ENCODE data around the gene ALKBH2. TPM values are rescaled to one million over a fixed set of nuclear protein-coding genes. Genes with fewer than 3 reads are reported as not detected.
A peak's percentile ranks its signal among the peaks of the same experiment; 100 is the strongest.

ALKBH2 gene
- total and polyA plus RNA-seq, 2 of the 8 experiments (the other 6 are each of a cell fraction or from before 2014, with no cell fraction given) = 19.1 to 22.5 TPM

- TF ChIP-seq CHD7 (IDR thresholded peaks at IDR 0.05; ENCODE audit: insufficient replicate concordance, low read length) (no peak), CHD1 (IDR thresholded peaks at IDR 0.05; ENCODE audit: low read depth, low read length) (no peak), CHD2 (IDR thresholded peaks at IDR 0.05; ENCODE audit: low read length) (peak; percentile 70; the same call in 1 of the 2 replicates), KDM4A (IDR thresholded peaks at IDR 0.05; ENCODE audit: low read depth, low read length, severe bottlenecking) (peak; percentile 66), POLR2A (IDR thresholded peaks at IDR 0.05; ENCODE audit: control extremely low read depth in 1 of 2, low read depth in 2 of 2, low read length in 2 of 2) (no peak), RAD21 (IDR thresholded peaks at IDR 0.05 in 1 of 2, conservative IDR thresholded peaks at IDR 0.05 in 1 of 2; ENCODE audit: low read depth in 2 of 2, low read length in 2 of 2) (peak; percentile 20 to 25; a peak in 2 of 4 replicates), ZNF274 (IDR thresholded peaks at IDR 0.05; ENCODE audit: borderline replicate concordance, extremely low read depth, low read length) (no peak), FOSL1 (IDR thresholded peaks at IDR 0.05; ENCODE audit: insufficient read depth, low read depth, low read length) (no peak), CEBPB (IDR thresholded peaks at IDR 0.05; ENCODE audit: low read depth, low read length) (0 out of 2 replicates have a peak, but pooled peaks have one; percentile 12)
Measured at GRCh38 chr12:109052414-109053323, 40.6 kb downstream of the ALKBH2 start, which contains the start of gene USP30 (continued).

Data from H1 (cell line).